ENCODE results near the gene RNASE12.
A peak's percentile ranks its signal among the peaks of the same experiment; 100 is the strongest.
"Not testable (repeated sequence)": the region's sequence is repeated elsewhere in the genome, so short reads cannot be mapped to it uniquely, and the experiment has no call there.

RNASE12 gene

GRCh38 chr14:20591235-20591634 lies at the start of gene RNASE12:
TSS of gene RNASE12 (minus strand) at chr14:20591376. CDS start at chr14:20590723, 653 bp downstream.
- DNase-seq (ENCODE audit: low spot score) = no peak

GRCh38 chr14:20632831-20633691 lies 41.9 kb upstream of the RNASE12 start:
- peak; percentile 64 for DNase-seq (ENCODE audit: low spot score)

DNA sequence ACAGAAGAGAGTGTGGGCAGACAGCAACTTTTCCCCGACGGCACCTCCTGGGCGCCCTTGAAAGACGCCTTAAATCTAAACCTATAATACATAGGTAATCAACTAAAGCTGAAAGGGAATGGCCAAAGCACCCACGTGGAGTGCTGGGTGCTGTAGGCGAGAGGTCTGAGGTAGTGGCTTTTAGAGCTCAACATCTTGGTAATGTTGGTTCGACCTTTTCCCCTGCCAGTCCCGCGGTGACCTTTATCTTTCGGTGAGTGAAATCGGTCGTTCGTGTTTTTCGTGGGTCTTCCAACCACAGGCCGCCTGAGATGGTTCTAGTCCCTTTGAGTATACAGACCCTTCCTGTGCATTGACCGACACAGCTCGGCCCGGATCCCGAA lies 41.3 kb upstream of the RNASE12 start:
- DNase-seq (ENCODE audit: low spot score) = no peak

DNA sequence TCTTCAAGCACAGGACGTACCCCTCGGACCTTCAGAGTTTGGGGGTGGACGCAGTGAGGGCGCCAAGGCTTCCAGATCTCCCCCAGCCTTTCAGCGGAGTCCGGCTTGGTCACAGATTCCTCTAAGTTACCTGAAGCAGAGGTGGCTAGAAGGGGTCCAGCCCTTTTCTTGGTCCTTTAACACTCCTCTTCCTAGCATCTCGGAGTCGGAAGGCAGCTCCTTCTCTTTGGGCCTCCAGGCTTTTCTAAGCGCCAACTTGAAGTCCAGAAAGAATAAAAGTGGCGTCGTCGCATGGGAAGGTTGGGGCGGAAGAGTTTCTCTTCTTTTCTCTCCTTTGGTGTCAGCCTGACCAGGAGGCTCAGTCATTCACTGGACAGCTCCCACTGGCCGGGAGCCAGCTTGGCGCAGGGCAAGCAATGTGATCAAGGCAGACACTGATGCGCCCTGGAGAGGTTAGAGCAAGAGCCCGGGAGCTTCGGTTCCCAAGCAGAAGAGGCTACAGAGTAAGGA lies 40.8 kb upstream of the RNASE12 start:
- DNase-seq (ENCODE audit: low spot score) = no peak

- DNase-seq (ENCODE audit: low spot score) = no peak
These were observed 40.1 kb upstream of the RNASE12 start for GRCh38 chr14:20631023-20631879.

DNA sequence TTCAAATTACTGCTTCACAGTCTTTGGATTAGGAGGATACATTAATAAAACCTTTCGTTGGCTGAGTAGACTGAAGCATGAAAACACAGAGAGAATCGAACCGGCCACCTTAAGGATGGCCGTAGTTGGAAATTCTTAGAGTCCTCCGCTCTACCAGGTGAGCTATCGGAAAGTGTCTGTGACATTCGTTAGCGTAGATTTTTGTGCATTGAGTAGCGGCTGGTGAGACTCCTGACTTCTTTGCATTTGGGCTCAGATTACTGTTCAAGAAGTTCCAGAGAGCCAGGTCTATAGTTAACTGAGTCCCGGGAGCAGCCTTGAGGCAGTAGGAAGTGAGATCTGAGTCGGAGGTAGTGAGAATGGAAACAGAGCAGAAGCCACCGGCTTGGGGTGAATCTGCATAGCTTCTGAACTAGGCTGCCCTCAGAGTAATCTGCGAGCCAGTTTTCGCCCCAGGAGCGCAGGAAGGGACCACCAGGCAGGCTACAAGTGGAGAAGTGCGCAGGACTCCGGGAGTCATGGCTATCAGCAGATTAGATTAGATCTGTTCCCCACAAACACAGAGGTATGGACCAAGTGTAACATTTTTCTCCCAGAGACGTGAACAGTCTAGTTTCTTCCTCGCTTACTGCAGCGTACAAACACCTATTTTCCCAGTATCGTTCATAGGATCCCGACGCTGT lies 39.3 kb upstream of the RNASE12 start:
- no peak for DNase-seq (ENCODE audit: low spot score)

- no peak for DNase-seq (ENCODE audit: low spot score)
These were observed 37.1 kb upstream of the RNASE12 start for GRCh38 chr14:20628063-20628854.

- DNase-seq (ENCODE audit: low spot score) = no peak
These were observed 36.3 kb upstream of the RNASE12 start for GRCh38 chr14:20627346-20628027.

DNA sequence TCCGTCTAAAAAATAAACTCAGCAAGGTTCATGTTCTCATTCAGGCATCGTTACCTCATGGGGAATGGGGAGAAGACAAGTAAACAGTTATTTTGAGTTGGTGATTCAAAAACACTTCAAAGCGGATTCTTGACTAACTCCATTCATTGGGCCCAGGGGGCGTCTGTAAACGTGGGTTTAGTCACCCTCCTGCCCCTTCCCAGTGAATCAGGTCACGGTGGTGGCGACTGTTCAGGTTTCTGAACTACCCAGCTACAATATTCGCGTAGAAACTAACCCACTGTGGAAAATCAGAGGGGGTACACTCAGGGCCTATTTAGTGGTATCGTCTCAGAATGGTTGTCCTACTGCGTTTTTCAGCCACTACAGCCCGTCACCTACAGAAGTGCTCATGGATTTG lies 35.1 kb upstream of the RNASE12 start:
- DNase-seq (ENCODE audit: low spot score) = no peak

GRCh38 chr14:20624495-20625070 lies 33.4 kb upstream of the RNASE12 start:
- no peak for DNase-seq (ENCODE audit: low spot score)

- DNase-seq (ENCODE audit: low spot score) = no peak
These were observed 32.6 kb upstream of the RNASE12 start for GRCh38 chr14:20623798-20624197.

DNA sequence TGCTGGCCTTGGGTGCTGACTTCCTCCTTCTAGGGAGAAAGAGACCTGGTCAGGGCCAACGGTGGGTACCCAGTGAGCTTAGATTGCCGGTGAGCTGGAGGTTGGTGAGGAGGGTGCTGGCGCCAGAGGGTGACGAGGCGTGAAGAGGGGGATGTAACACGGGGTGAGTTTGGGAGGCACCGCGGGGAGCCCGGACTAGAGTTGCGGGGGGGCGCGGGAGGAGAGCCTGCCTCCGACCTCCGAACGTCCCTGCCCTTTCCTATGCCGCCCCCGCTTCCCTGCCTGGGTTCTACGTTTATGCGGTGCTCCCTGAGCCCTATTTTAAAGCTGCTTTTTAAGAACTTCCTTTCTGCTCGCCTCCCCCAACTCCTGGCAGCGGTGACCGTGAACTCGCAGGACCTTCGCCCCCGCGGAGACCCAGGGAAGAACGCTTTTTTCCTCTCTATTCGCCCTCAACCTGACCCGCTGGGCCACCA lies 31.7 kb upstream of the RNASE12 start:
- DNase-seq (ENCODE audit: low spot score) = no peak

DNA sequence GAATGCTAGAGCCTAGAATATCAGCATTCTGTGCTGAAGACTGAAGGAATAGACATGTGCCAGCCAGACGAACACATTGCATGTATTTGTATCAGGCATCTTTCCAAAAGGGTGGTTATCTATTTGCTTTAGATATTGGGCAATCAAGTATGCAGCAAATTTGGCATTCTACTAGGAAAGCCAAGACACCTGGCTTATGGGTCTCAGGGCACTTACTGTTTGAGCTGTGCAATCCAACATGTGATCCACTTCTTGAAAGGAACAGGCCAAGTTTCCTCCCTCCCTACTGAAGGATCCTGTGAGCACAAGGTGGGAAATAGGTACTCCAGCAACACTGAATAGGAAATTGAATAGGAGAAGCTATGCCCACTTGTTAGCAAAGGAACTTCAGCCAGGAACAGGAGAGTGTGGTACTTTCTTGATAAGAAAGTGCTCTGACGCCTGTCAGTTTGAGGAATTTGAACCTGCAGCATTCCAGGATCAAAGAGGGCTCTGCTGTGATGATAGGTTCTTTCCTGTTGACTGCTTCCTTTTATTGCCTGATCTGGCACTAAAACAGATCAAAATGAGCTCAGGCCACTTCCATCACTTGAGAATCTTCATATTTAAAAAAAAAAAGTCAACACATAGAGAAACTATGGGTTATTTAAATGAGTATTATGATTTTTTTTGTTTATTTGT lies 29.8 kb upstream of the RNASE12 start:
- no peak for DNase-seq (ENCODE audit: low spot score)

DNA sequence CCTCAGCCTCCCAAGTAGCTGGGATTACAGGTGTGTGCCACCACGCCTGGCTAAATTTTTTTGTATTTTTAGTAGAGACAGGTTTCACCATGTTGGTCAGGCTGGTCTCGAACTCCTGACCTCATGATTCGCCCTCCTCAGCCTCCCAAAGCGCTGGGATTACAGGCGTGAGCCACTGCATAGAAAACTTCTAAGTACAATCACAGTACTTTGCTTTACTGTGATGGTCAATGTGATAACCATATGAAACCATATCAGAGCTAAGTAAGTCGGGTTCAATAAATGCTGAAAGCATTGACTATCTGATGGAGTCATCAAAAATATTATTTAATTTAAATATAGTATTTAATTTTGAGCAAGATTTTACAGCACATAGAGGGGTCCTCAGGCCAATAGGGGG lies 28.5 kb upstream of the RNASE12 start:
- DNase-seq (ENCODE audit: low spot score) = not testable (repeated sequence)

GRCh38 chr14:20618271-20618749 lies 27.1 kb upstream of the RNASE12 start:
- DNase-seq (ENCODE audit: low spot score) = no peak

DNA sequence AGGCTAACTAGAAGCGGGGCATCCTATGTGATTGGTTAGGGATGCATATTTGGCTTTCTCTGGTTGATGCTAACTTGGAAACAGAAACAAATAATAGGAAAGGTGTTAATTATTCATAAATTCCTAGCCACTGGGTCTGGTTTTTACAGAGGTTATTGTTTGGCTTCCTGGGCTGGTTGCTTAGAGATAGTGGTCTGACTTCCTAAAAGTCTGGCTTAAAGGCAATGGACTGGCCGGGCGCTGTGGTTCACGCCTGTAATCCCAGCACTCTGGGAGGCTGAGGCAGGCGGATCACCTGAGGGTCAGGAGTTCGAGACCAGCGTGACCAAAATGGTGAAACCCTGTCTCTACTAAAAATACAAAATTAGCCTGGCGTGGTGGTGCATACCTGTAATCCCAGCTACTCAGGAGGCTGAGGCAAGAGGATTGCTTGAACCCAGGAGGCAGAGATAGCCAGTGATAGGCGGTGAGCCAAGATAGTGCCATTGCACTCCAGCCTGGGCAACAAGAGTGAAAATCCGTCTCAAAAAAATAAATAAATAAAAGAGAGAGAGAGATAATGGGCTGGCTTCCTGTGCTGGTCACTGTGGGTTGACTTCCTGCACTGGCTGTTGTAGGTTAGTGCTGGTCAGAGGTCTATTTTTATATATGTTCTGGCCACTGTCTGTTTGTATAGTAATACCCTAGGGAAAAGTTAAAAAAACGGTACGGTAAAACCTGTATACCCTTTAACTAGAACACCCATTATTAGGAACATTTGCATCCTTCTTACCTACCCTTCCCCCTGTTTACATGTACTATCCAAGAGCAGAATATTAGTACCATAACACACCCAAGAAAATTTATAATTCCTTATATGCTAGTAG lies 26.2 kb upstream of the RNASE12 start:
- DNase-seq (ENCODE audit: low spot score) = no peak

DNA sequence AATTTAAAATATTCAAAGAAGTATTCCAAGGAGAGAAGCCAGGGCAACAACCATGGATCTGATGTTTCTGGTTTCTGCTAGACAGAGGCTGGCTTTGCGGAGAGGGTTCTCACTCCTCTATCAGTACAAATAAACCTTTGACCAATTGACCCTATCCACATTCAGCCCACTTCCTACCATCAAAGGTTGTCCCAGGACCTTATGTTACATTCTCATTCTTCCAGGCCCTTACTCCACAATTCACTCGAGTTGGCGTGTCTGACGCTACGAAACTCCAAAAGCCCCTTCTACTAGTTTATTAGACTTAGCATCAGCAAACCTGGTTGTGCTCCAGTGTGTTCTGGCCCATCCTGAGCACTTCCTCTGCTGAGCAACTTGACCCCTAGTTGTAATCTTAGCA lies 24.8 kb upstream of the RNASE12 start:
- DNase-seq (ENCODE audit: low spot score) = no peak

DNA sequence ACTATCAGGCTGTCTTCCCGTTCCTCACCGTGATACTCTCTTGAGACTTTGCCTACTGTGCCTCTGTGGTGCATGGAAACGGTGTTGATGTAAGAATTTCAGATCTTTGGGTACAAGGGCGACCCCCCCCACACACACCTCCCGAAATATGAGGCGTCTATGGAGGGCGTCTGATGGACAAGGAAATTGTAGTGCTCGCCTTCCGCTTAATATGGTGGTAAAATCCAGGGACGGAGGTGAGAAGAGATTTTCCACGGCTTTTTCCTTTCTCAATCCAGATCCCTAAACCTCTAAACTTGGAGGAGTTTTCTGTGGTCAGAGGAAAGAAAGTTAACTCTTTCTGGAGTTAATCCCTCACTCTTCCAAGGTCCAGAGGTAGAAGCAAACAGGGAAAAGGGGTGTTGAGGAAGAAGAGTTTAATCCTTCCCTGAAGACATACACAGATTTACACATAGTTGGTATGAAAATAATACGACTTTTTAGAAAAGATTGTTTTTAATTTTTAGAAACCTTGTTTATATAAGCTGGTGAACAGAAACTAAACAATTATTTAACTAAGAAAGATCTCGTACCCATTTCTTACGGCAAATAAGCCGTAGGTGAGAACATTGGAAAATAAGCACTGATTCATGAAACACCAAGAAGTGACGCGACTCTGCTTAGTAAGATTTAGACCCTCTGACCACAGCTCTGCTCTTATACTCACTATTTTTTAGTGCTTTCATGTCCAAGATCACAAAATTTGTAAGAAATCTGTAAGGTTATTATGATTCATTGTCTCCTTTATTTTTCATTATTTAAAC lies 23.1 kb upstream of the RNASE12 start:
- DNase-seq (ENCODE audit: low spot score) = no peak

Measured in putamen (tissue), 1 donor.